PFSK-1 (cell line): Measurements from ENCODE around the gene IGF2BP3.

Source experiments
- FOXP2 ChIP-seq: optimal IDR thresholded peaks from 2 replicates; pipeline ENCODE3; 2011; ENCODE audit warnings: borderline replicate concordance, control low read depth, inconsistent platforms; ENCODE audit not compliant: insufficient read depth; ENCODE audit errors: extremely low read length, extremely low read depth
- POLR2AphosphoS5 ChIP-seq: IDR thresholded peaks from 2 replicates; pipeline ENCODE4 v1.6.1; 2012; ENCODE audit warnings: low read depth, mild to moderate bottlenecking, control low read depth, low read length, moderate library complexity
- REST ChIP-seq, 2 experiments: IDR thresholded peaks; 2 replicates each; pipeline versions ENCODE4 v1.6.1 to v1.8.0; 2011 to 2012; ENCODE audit warnings: low read depth in 2 of 2, low read length in 2 of 2, control low read depth in 1 of 2, inconsistent platforms in 1 of 2, mild to moderate bottlenecking in 1 of 2, moderate library complexity in 1 of 2; ENCODE audit not compliant: insufficient read depth in 1 of 2
- TAF1 ChIP-seq: IDR thresholded peaks from 2 replicates; pipeline ENCODE4 v1.6.1; 2012; ENCODE audit warnings: low read length, control low read depth, borderline replicate concordance; ENCODE audit not compliant: insufficient read depth

GRCh38 chr7:23410446-23411183 lies 59.7 kb downstream of the IGF2BP3 start:
- TF ChIP-seq REST (IDR thresholded peaks at IDR 0.05; ENCODE audit: insufficient read depth in 1 of 2, low read depth in 2 of 2, low read length in 2 of 2) (no peak), POLR2AphosphoS5 (no peak), FOXP2 (no peak), TAF1 (no peak)
